ENCODE measurements around the gene CFAP251.
A peak's percentile ranks its signal among the peaks of the same experiment; 100 is the strongest.
"Not testable (repeated sequence)": the region's sequence is repeated elsewhere in the genome, so short reads cannot be mapped to it uniquely, and the experiment has no call there.

The CFAP251 gene

GRCh38 chr12:121974026-121974985 lies 55.9 kb downstream of the CFAP251 start:
- no peak for DNase-seq (ENCODE audit: low read depth in 1 of 2, low spot score in 1 of 2)

- DNase-seq (ENCODE audit: low read depth in 1 of 2, low spot score in 1 of 2), result no peak
Measured at GRCh38 chr12:121975021-121975420, 56.6 kb downstream of the CFAP251 start.

DNA sequence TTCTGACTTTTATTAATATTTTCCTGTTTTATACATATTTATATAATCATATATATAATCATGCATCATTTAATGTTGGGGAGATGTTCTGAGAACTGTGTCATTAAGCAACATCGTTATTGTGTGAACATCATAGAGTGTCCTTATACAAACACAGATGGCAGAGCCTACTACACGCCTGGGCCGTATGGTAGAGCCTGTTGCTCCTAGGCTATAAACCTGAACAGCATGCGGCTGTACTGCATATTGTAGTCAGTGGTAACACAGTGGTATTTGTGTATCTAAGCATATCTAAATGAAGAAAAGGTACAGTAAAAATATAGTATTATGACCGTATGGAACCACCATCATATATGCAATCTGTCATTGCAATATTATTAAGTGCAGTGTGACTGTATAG lies 58.6 kb downstream of the CFAP251 start:
- DNase-seq (ENCODE audit: low read depth in 1 of 2, low spot score in 1 of 2), result no peak

- DNase-seq (ENCODE audit: low read depth in 1 of 2, low spot score in 1 of 2), result no peak
Measured at GRCh38 chr12:121980191-121980891, 61.9 kb downstream of the CFAP251 start.

DNA sequence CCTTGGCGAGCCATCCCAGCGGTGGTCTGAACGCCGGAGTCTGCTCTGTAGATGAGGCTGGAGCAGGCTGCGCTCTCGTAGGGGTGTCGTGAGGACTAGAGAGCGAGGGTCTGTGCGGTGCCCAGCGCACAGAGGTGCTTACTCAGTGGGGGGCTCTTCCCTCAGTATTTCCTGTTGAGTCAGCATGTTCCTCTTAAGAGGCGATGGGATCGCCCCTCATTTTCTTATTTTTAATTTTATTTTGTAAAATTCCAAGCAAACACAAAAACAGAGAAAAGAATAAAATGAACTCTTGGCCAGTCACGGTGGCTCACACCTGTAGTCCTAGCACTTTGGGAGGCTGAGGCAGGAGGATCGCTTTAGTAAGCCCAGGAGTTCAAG lies 62.5 kb downstream of the CFAP251 start:
- DNase-seq (ENCODE audit: low read depth in 1 of 2, low spot score in 1 of 2), result no peak

- no peak for DNase-seq (ENCODE audit: low read depth in 1 of 2, low spot score in 1 of 2)
Measured at GRCh38 chr12:121981456-121981855, 63.1 kb downstream of the CFAP251 start.

DNA sequence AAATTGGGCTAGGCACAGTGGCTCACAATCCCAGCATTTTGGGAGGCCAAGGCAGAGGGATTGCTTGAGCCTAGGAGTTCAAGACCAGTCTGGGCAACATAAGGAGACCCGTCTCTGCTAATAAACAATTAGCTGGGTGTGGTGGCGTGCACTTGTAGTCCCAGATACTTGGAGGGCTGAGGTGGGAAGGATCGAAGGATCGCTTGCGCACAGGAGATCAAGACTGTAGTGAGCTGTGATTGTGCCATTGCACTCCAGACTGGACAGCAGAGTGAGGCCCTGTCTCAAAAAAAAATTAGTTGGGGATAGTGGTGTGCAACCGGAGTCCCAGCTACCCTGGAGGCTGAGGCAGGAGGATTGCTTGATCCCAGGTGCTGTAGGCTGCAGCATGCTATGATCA lies 64.6 kb downstream of the CFAP251 start:
- no peak for DNase-seq (ENCODE audit: low read depth in 1 of 2, low spot score in 1 of 2)

GRCh38 chr12:121983536-121984210 lies 65.3 kb downstream of the CFAP251 start:
- DNase-seq (ENCODE audit: low read depth in 1 of 2, low spot score in 1 of 2), result no peak

DNA sequence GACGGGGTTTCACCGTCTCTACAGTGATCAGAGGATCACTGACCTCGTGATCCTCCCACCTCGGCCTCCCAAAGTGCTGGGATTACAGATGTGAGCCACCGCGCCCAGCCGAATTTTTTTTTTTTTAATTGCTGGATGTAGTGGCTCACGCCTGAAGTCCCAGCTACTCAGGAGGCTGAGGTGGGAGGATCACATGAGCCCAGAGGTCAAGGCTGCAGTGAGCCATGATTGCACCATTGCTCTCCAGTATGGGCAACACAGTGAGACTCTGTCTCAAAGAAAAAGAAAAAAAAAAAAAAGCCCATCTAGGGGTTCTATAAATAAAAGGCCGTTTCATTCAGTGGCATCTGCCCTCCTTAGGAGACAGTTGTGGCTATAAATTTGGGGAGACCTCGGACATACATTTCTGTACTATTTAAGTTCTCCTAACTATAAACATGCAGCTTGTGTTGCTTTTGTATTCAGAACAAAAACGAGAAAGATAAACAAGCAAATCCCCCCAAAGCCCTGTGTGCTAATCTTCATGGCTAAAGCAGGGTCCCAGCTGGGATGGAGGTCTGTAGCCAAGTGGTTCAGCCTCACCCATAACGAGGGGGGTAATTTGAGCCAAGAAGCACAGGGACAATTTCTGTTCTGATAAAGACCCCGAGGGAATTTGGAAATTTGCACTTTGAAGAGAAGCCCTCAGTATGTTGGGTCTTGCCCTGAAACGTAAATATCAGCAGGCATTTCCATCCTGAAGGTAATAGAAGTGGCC lies 68.3 kb downstream of the CFAP251 start:
- no peak for DNase-seq (ENCODE audit: low read depth in 1 of 2, low spot score in 1 of 2)

- not testable (repeated sequence) for DNase-seq (ENCODE audit: low read depth in 1 of 2, low spot score in 1 of 2)
Measured at GRCh38 chr12:121988519-121988918, 70.1 kb downstream of the CFAP251 start.

- DNase-seq (ENCODE audit: low read depth in 1 of 2, low spot score in 1 of 2), result no peak
Measured at GRCh38 chr12:121989276-121990113, 71.1 kb downstream of the CFAP251 start.

GRCh38 chr12:121990114-121990647 lies 71.8 kb downstream of the CFAP251 start:
- DNase-seq (ENCODE audit: low read depth in 1 of 2, low spot score in 1 of 2), result no peak

DNA sequence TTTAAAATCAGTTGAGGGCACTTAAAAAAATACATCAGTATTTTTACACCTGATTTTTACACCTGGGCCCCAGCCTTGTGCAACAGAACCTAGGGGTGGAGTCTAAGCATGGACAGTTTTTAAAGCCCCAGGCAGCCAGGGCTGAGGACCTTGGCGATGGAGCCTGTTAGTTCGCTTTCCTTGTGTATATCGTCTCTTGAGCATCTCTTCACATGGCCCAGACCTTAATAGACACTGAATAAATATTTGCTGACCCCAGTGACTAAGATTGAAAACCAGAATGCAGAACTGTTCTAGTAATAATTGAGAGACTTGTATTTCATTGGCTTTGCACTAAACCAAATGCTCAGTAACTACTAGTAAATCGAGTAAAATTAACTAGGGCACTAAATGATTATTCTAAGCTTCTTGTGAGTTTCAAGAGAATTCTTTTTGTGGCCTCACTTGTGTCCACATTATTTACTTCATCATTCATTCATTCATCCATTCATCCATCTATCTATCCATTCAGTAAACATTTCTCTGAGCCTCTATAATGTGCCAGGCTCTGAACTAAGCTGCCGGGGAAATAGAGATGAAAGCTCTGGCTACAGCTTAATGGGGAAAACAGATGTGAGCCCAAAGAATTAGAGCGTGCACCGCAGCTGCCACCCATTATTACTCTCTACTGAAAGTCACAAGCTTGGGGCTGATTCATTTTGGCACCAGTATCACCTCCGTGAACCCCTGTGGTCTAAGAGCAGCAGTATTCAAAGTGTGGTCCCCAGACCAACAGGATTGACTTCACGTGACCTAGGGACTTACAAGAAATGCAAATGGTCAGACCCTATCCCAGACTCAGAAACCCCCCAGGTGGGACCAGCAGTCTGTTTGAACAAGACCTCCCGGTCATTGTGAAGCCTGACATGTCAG lies 72.6 kb downstream of the CFAP251 start:
- DNase-seq (ENCODE audit: low read depth in 1 of 2, low spot score in 1 of 2), result no peak

- DNase-seq (ENCODE audit: low read depth in 1 of 2, low spot score in 1 of 2), result peak; percentile 37 to 72
Measured at GRCh38 chr12:121992059-121992879, 73.9 kb downstream of the CFAP251 start.

GRCh38 chr12:121996050-121996944 lies 77.9 kb downstream of the CFAP251 start:
- no peak for DNase-seq (ENCODE audit: low read depth in 1 of 2, low spot score in 1 of 2)

GRCh38 chr12:121996945-121997612 lies 78.7 kb downstream of the CFAP251 start:
- DNase-seq (ENCODE audit: low read depth in 1 of 2, low spot score in 1 of 2), result no peak
